Medulla oblongata (tissue), 1 donor: ENCODE measurements around the gene H2BK1.

Source experiments
- DNase-seq: peaks from one replicate; pipeline ENCODE4 v3.0.0-alpha.2; 2015; ENCODE audit errors: extremely low spot score

The H2BK1 gene

GRCh38 chr7:151204383-151205032, 5.8 kb downstream of the H2BK1 start:
- no peak for DNase-seq

GRCh38 chr7:151202836-151203235, 7.5 kb downstream of the H2BK1 start:
- DNase-seq, result no peak

GRCh38 chr7:151201751-151202150, 8.5 kb downstream of the H2BK1 start:
- DNase-seq, result no peak

GRCh38 chr7:151201344-151201743, 8.9 kb downstream of the H2BK1 start:
- DNase-seq, result no peak

GRCh38 chr7:151198945-151199848, 11.1 kb downstream of the H2BK1 start:
- DNase-seq, result peak; percentile 58

GRCh38 chr7:151197932-151198331, 12.4 kb downstream of the H2BK1 start:
- no peak for DNase-seq

GRCh38 chr7:151195616-151196450, 14.5 kb downstream of the H2BK1 start:
- no peak for DNase-seq

GRCh38 chr7:151194188-151194587, 16.1 kb downstream of the H2BK1 start:
- no peak for DNase-seq

GRCh38 chr7:151193203-151193978, 16.9 kb downstream of the H2BK1 start:
- no peak for DNase-seq

GRCh38 chr7:151192002-151192539, 18.2 kb downstream of the H2BK1 start:
- DNase-seq, result no peak

- DNase-seq, result no peak
Observed at GRCh38 chr7:151191544-151191943, 18.7 kb downstream of the H2BK1 start.

GRCh38 chr7:151189038-151189437, 21.2 kb downstream of the H2BK1 start:
- no peak for DNase-seq

- DNase-seq, result no peak
Observed at GRCh38 chr7:151188252-151188542, 22.1 kb downstream of the H2BK1 start.

GRCh38 chr7:151187409-151188251, 22.7 kb downstream of the H2BK1 start:
- DNase-seq, result no peak

GRCh38 chr7:151186640-151187408, 23.5 kb downstream of the H2BK1 start, which contains the start of gene ASB10:
Gene ASB10 (minus strand): TSS chr7:151187250. CDS start chr7:151187130, 120 bp downstream.
- DNase-seq, result no peak

- no peak for DNase-seq
Observed at GRCh38 chr7:151185762-151186639, 24.3 kb downstream of the H2BK1 start.

GRCh38 chr7:151181011-151181431, 29.3 kb downstream of the H2BK1 start:
- DNase-seq, result no peak

GRCh38 chr7:151179946-151180345, 30.3 kb downstream of the H2BK1 start:
- DNase-seq, result no peak
